ENCODE results near the gene RND1. TPM values are rescaled to one million over a fixed set of nuclear protein-coding genes. Genes with fewer than 3 reads are reported as not detected.

The RND1 gene
- polyA plus RNA-seq, 1 of the 3 experiments (the other 2 are of a cell fraction), result 0.39 TPM

GRCh38 chr12:48822139-48822538 lies 43.5 kb downstream of the RND1 start:
- H3K27me3 ChIP-seq (ENCODE audit: insufficient read depth), result no peaks in the 10 kb centered on the region
- H3K4me3 ChIP-seq (ENCODE audit: low read depth in 2 of 2, low read length in 1 of 2), result no peak overlapping the region
- H2AFZ ChIP-seq (ENCODE audit: low read depth), result no peak overlapping the region
- WGBS (ENCODE audit: low lambda C conversion rate), result 98% methylated on average over 5 of the region's 5 CpGs
- DNase-seq, result no peak
- CTCF ChIA-PET, result interaction anchor here (1.1 kb wide), 1 partner anchor 26 kb away, joined by 4 read pairs; no protein-coding TSS in a partner anchor
- H3K9me3 ChIP-seq, result no peaks in the 10 kb centered on the region
- H3K36me3 ChIP-seq (replicated peaks in 1 of 2; ENCODE audit: control insufficient read depth in 1 of 2, insufficient read depth in 2 of 2, low read length in 1 of 2), result peaks cover 2 to 46% of the 10 kb centered on the region in 2 experiments
- H3K4me2 ChIP-seq, result no peak overlapping the region
- no peaks in the 10 kb centered on the region for H3K9me2 ChIP-seq
- H3K9ac ChIP-seq, result no peak overlapping the region
- POLR2A ChIA-PET, result no interaction called here
- H3K27ac ChIP-seq (ENCODE audit: low read depth in 2 of 2, low read length in 1 of 2), result no peak overlapping the region
- TF ChIP-seq, protein P1, sequence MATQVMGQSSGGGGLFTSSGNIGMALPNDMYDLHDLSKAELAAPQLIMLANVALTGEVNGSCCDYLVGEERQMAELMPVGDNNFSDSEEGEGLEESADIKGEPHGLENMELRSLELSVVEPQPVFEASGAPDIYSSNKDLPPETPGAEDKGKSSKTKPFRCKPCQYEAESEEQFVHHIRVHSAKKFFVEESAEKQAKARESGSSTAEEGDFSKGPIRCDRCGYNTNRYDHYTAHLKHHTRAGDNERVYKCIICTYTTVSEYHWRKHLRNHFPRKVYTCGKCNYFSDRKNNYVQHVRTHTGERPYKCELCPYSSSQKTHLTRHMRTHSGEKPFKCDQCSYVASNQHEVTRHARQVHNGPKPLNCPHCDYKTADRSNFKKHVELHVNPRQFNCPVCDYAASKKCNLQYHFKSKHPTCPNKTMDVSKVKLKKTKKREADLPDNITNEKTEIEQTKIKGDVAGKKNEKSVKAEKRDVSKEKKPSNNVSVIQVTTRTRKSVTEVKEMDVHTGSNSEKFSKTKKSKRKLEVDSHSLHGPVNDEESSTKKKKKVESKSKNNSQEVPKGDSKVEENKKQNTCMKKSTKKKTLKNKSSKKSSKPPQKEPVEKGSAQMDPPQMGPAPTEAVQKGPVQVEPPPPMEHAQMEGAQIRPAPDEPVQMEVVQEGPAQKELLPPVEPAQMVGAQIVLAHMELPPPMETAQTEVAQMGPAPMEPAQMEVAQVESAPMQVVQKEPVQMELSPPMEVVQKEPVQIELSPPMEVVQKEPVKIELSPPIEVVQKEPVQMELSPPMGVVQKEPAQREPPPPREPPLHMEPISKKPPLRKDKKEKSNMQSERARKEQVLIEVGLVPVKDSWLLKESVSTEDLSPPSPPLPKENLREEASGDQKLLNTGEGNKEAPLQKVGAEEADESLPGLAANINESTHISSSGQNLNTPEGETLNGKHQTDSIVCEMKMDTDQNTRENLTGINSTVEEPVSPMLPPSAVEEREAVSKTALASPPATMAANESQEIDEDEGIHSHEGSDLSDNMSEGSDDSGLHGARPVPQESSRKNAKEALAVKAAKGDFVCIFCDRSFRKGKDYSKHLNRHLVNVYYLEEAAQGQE (IDR thresholded peaks at IDR 0.05; ENCODE audit: low read depth, low read length), result no peak
- no peak for TF ChIP-seq MEF2A (IDR thresholded peaks at IDR 0.05; ENCODE audit: borderline replicate concordance, low read depth)
- no peak for TF ChIP-seq POLR2AphosphoS5 (IDR thresholded peaks at IDR 0.05; ENCODE audit: low read depth, low read length)
- TF ChIP-seq CHD2 (IDR thresholded peaks at IDR 0.05; ENCODE audit: low read length, partially characterized antibody), result no peak
- no peak for TF ChIP-seq GATA2 (CRISPR knock-in tag; IDR thresholded peaks at IDR 0.05)
- no peak for TF ChIP-seq SIN3A (IDR thresholded peaks at IDR 0.05; ENCODE audit: borderline replicate concordance, low read depth, low read length)
- TF ChIP-seq TAF1 (IDR thresholded peaks at IDR 0.05; ENCODE audit: borderline replicate concordance, low read depth, low read length), result no peak
- TF ChIP-seq RXRA (IDR thresholded peaks at IDR 0.05; ENCODE audit: borderline replicate concordance, low read depth), result no peak
- TF ChIP-seq TEAD4 (IDR thresholded peaks at IDR 0.05; ENCODE audit: borderline replicate concordance, insufficient read depth), result no peak
- no peak for TF ChIP-seq EZH2phosphoT487 (IDR thresholded peaks at IDR 0.05; ENCODE audit: borderline replicate concordance, low read depth)
- TF ChIP-seq USF2 (IDR thresholded peaks at IDR 0.05; ENCODE audit: borderline replicate concordance, low read depth, low read length), result no peak
- TF ChIP-seq, protein P2, sequence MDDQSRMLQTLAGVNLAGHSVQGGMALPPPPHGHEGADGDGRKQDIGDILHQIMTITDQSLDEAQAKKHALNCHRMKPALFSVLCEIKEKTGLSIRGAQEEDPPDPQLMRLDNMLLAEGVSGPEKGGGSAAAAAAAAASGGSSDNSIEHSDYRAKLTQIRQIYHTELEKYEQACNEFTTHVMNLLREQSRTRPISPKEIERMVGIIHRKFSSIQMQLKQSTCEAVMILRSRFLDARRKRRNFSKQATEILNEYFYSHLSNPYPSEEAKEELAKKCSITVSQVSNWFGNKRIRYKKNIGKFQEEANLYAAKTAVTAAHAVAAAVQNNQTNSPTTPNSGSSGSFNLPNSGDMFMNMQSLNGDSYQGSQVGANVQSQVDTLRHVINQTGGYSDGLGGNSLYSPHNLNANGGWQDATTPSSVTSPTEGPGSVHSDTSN (IDR thresholded peaks at IDR 0.05), result no peak
- TF ChIP-seq, protein P3, sequence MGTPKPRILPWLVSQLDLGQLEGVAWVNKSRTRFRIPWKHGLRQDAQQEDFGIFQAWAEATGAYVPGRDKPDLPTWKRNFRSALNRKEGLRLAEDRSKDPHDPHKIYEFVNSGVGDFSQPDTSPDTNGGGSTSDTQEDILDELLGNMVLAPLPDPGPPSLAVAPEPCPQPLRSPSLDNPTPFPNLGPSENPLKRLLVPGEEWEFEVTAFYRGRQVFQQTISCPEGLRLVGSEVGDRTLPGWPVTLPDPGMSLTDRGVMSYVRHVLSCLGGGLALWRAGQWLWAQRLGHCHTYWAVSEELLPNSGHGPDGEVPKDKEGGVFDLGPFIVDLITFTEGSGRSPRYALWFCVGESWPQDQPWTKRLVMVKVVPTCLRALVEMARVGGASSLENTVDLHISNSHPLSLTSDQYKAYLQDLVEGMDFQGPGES (IDR thresholded peaks at IDR 0.05; ENCODE audit: low read depth, low read length), result no peak
- no peak for TF ChIP-seq RAD21 (IDR thresholded peaks at IDR 0.05; ENCODE audit: low read length)
- TF ChIP-seq FOXM1 (IDR thresholded peaks at IDR 0.05; ENCODE audit: low read depth), result no peak
- no peak for TF ChIP-seq SMC3 (IDR thresholded peaks at IDR 0.05; ENCODE audit: low read depth, low read length)
- TF ChIP-seq ELF1 (IDR thresholded peaks at IDR 0.05), result no peak
- no peak for TF ChIP-seq USF1 (IDR thresholded peaks at IDR 0.05; ENCODE audit: borderline replicate concordance, low read depth)
- TF ChIP-seq FOSL2 (IDR thresholded peaks at IDR 0.05; ENCODE audit: borderline replicate concordance, low read depth), result no peak
- peaks cover 2% of the 10 kb centered on the region; the same call in 1 of the 2 replicates for H4K20me1 ChIP-seq (ENCODE audit: insufficient read depth)
- H3K79me2 ChIP-seq (ENCODE audit: insufficient read depth), result peaks cover 10% of the 10 kb centered on the region; the same call in 1 of the 2 replicates
- peaks cover 8 to 24% of the 10 kb centered on the region in 2 experiments; a peak in 3 of 4 replicates for H3K4me1 ChIP-seq (ENCODE audit: control insufficient read depth in 1 of 2, insufficient read depth in 2 of 2, low read depth in 1 of 2, low read length in 1 of 2)
- no peaks in the 10 kb centered on the region for H3F3A ChIP-seq (replicated peaks; ENCODE audit: insufficient read depth)

All from SK-N-SH (cell line).